Coronary artery (tissue), 2 donors: ENCODE measurements around the gene DHDH.

Source experiments
- DNase-seq: peaks from one replicate; pipeline ENCODE4 v3.0.0-alpha.2; 2017; ENCODE audit warnings: low spot score
- H3K27ac ChIP-seq, 2 donors: fragments of 200-600 bp; sonication (generic); one replicate each; pipeline ENCODE4 v1.5.1; 2016 to 2019
- H3K4me3 ChIP-seq: fragments of 200-600 bp; sonication (generic); 2 replicates; pipeline ENCODE4 v1.5.1; 2016; ENCODE audit warnings: mild to moderate bottlenecking, moderate library complexity
- TF ChIP-seq, protein P1 (sequence below): fragments of 200-600 bp; sonication (generic); IDR thresholded peaks from one replicate; pipeline ENCODE4 v1.5.1; 2019; ENCODE audit warnings: antibody characterized with exemption

DHDH gene

DNA sequence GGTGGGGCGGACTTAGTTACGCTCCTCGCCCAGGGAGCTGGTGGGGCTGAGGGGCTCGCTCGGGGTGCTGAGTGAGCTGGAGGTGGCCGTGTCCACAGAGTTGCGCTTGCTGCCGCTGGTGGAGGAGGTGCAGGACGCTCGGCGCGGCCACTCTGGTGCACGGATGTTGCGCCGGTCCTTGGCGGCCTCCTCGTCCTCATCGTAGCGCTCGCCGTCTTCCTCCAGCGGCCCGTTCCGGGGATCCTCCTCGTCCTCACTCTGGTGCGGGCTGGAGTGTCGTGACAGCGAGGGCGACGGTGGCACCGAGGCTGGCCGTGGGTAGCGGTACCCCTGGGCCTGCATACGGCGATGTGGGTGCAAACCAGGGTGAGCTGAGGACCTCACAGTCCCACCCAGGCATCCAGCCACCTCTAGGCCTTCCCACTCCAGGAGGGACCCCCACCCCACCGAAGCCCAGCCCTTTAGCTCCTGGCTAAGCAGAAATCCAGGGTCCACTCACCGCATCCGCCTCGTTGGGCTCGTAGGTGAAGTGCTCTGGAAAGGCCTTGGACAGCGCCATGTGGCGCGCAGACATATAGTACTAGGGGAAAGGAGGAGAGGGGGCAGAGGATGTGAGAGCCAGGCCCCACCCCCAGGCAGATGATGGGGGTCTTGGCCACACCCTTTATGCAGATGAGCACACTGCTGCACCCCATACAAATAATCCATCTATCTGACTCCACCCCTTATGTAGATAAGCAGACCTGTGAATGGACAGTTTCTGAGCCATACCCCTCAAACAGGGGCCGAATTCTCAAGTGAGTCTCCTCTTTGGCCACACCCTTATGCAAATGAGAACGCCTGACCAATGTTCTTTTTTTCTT lies 36.0 kb downstream of the DHDH start:
- TF ChIP-seq, protein P1, sequence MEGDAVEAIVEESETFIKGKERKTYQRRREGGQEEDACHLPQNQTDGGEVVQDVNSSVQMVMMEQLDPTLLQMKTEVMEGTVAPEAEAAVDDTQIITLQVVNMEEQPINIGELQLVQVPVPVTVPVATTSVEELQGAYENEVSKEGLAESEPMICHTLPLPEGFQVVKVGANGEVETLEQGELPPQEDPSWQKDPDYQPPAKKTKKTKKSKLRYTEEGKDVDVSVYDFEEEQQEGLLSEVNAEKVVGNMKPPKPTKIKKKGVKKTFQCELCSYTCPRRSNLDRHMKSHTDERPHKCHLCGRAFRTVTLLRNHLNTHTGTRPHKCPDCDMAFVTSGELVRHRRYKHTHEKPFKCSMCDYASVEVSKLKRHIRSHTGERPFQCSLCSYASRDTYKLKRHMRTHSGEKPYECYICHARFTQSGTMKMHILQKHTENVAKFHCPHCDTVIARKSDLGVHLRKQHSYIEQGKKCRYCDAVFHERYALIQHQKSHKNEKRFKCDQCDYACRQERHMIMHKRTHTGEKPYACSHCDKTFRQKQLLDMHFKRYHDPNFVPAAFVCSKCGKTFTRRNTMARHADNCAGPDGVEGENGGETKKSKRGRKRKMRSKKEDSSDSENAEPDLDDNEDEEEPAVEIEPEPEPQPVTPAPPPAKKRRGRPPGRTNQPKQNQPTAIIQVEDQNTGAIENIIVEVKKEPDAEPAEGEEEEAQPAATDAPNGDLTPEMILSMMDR = no peak
- DNase-seq = no peak
- peak overlapping the region in 1 of 2 donors; percentile 15 for H3K27ac ChIP-seq
- no peak overlapping the region for H3K4me3 ChIP-seq

DNA sequence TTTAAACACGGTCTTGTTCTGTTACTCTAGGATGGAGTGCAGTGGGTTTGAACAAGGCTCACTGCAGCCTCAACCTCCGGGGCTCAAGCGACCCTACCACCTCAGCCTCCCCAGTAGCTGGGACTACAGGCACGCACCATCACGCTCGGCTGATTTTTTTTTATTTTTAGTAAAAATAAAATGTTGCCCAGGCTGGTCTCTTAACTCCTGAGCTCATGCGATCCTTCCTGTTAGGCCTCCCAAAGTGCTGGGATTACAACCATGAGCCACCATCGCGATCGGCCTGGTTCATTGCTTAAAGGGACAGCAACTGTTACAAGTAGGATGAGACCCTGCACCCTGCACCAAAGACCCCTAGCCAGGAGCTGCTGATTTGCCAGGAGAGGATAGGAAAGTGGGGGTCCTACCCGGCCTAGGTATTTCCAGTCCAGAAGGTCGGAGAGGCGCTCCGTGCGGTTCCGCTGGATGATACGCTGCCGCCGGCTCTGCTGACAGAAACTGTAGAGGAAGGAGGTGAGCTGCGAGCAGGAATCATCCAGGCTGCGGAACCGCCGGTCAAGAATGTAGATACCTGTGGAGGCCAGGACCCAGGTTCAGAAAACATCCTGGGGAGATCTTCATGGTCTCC lies 36.8 kb downstream of the DHDH start:
- TF ChIP-seq, protein P1 = no peak
- no peak overlapping the region for H3K4me3 ChIP-seq
- H3K27ac ChIP-seq = no peak overlapping the region
- no peak for DNase-seq

DNA sequence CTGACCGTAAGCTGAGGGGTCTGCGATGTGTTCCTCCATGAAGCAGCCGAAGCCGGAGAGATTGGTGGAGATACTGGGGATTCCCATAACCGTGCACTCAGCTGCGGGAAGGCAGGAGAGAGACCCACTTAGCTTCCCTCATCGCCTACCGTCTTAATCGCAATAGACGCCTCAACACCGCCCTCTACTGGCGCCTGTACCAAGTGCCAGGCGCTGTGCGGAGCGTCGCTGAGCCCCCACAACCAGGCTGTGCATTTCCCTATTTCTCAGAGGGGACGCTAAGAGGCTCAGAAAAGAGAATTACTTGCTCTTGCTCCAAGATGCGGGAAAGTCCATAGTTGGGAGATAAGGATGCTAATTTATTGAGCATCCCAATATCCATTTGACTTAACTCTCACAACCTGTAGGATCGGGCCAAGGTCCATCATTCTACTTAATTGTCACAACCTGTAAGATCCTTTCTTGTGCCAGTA lies 37.5 kb downstream of the DHDH start:
- no peak for DNase-seq
- Histone ChIP-seq H3K27ac (no peak overlapping the region), H3K4me3 (no peak overlapping the region)
- TF ChIP-seq, protein P1 = peak; percentile 92

GRCh38 chr19:48975947-48976847 lies 42.7 kb downstream of the DHDH start:
- TF ChIP-seq, protein P1 = no peak
- no peak for DNase-seq
- no peak overlapping the region for H3K4me3 ChIP-seq
- no peak overlapping the region for H3K27ac ChIP-seq

DNA sequence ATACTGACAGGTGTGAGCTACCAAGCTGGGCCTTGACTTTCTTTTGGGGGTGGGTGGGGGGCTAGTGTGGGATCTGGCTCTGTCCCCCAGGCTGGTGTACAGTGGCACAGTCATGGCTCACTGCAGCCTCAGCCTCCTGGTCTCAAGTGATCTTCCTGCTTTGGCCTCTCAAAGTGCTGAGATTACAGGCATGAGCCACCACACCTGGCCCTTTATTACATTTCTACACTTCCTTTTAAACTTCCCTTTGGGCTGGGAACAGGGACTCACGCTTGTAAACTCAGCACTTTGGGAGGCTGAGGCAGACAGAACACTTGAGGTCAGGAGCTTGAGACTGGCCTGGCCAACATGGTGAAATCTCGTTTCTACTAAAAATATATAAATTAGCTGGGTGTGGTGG lies 43.6 kb downstream of the DHDH start:
- no peak for DNase-seq
- TF ChIP-seq, protein P1 = no peak
- Histone ChIP-seq H3K27ac (peak overlapping the region; percentile 4 to 97), H3K4me3 (no peak overlapping the region)

GRCh38 chr19:48982280-48982679 lies 48.8 kb downstream of the DHDH start:
- DNase-seq = no peak
- Histone ChIP-seq H3K27ac (no peak overlapping the region), H3K4me3 (no peak overlapping the region)
- TF ChIP-seq, protein P1 = no peak
